Erythroblast (primary cell): ENCODE data around the gene IQCM.

Experiments
- DNase-seq, 2 experiments: peaks; one replicate each; lab custom pipeline; 2025; lab: John Stamatoyannopoulos, UW
- GATA1 ChIP-seq: IDR thresholded peaks from 2 replicates; pipeline ENCODE4 v1.6.1; 2011; ENCODE audit warnings: low read depth, mild to moderate bottlenecking, control low read depth, low read length, moderate library complexity
- POLR2A ChIP-seq: IDR thresholded peaks from 2 replicates; pipeline ENCODE4 v1.6.1; 2011; ENCODE audit warnings: mild to moderate bottlenecking, low read length

The IQCM gene

GRCh38 chr4:149466446-149466845 is 349.2 kb downstream of the IQCM start:
- no peak for DNase-seq
- no peak for TF ChIP-seq POLR2A
- no peak for TF ChIP-seq GATA1

- no peak for TF ChIP-seq GATA1
- TF ChIP-seq POLR2A: no peak
- no peak for DNase-seq
Measured at GRCh38 chr4:149465955-149466354, 349.7 kb downstream of the IQCM start.

GRCh38 chr4:149443537-149443936 is 372.1 kb downstream of the IQCM start:
- TF ChIP-seq POLR2A: no peak
- TF ChIP-seq GATA1: no peak
- DNase-seq: no peak

- DNase-seq: no peak
- TF ChIP-seq POLR2A (no peak), GATA1 (no peak)
Measured at GRCh38 chr4:149441338-149441737, 374.3 kb downstream of the IQCM start.

GRCh38 chr4:149426461-149426860 is 389.2 kb downstream of the IQCM start:
- TF ChIP-seq POLR2A (no peak), GATA1 (no peak)
- DNase-seq: no peak

GRCh38 chr4:149409555-149409962 is 406.1 kb downstream of the IQCM start:
- no peak for DNase-seq

GRCh38 chr4:149409146-149409545 is 406.5 kb downstream of the IQCM start:
- DNase-seq: no peak

More at GRCh38 chr4:149409555-149409962, 406.1 kb downstream of the IQCM start:
- TF ChIP-seq POLR2A (no peak), GATA1 (no peak)

GRCh38 chr4:149404143-149404542 is 411.5 kb downstream of the IQCM start:
- DNase-seq: no peak
- no peak for TF ChIP-seq POLR2A
- TF ChIP-seq GATA1: no peak

More at GRCh38 chr4:149409146-149409545, 406.5 kb downstream of the IQCM start:
- TF ChIP-seq POLR2A (no peak), GATA1 (no peak)

- no peak for DNase-seq
- TF ChIP-seq POLR2A: no peak
- no peak for TF ChIP-seq GATA1
Measured at GRCh38 chr4:149403081-149403480, 412.6 kb downstream of the IQCM start.

- TF ChIP-seq POLR2A: no peak
Measured at GRCh38 chr4:149398993-149399392, 416.6 kb downstream of the IQCM start.

GRCh38 chr4:149370785-149371420 is 444.7 kb downstream of the IQCM start:
- DNase-seq: peak; percentile 5 to 16
- no peak for TF ChIP-seq POLR2A
- TF ChIP-seq GATA1: no peak

More at GRCh38 chr4:149398993-149399392, 416.6 kb downstream of the IQCM start:
- no peak for DNase-seq

- TF ChIP-seq GATA1 (no peak), POLR2A (no peak)
- no peak for DNase-seq
Measured at GRCh38 chr4:149370002-149370401, 445.6 kb downstream of the IQCM start.

GRCh38 chr4:149353241-149353640 is 462.4 kb downstream of the IQCM start:
- no peak for DNase-seq
- no peak for TF ChIP-seq GATA1
- TF ChIP-seq POLR2A: no peak

GRCh38 chr4:149349541-149349940 is 466.1 kb downstream of the IQCM start:
- no peak for TF ChIP-seq POLR2A
- no peak for TF ChIP-seq GATA1
- DNase-seq: no peak

GRCh38 chr4:149347139-149347538 is 468.5 kb downstream of the IQCM start:
- TF ChIP-seq POLR2A: no peak
- no peak for TF ChIP-seq GATA1
- DNase-seq: no peak

- TF ChIP-seq GATA1 (no peak), POLR2A (no peak)
- DNase-seq: no peak
Measured at GRCh38 chr4:149345424-149345823, 470.2 kb downstream of the IQCM start.
